ENCODE results near the gene ABCG1. TPM values are rescaled to one million over a fixed set of nuclear protein-coding genes. Genes with fewer than 3 reads are reported as not detected.

The ABCG1 gene
- total RNA-seq, 1 donor from 2014 or later: 11.1 TPM

GRCh38 chr21:42294273-42294880 is 75.4 kb downstream of the ABCG1 start:
- intact Hi-C loops (cut with micrococcal nuclease): no loop called here
- ATAC-seq (no peak), DNase-seq (no peak)

GRCh38 chr21:42295845-42296244 is 76.9 kb downstream of the ABCG1 start:
- DNase-seq (no peak), ATAC-seq (no peak)
- intact Hi-C loops (cut with micrococcal nuclease): no loop called here

GRCh38 chr21:42296501-42296900 is 77.6 kb downstream of the ABCG1 start:
- DNase-seq: no peak
- ATAC-seq: no peak
- intact Hi-C loops (cut with micrococcal nuclease): no loop called here

GRCh38 chr21:42297377-42297776 is 78.4 kb downstream of the ABCG1 start:
- no peak for DNase-seq
- ATAC-seq: no peak
- intact Hi-C loops (cut with micrococcal nuclease): no loop called here

- no peak for ATAC-seq
- no peak for DNase-seq
- intact Hi-C loops (cut with micrococcal nuclease): no loop called here
These were observed 79.3 kb downstream of the ABCG1 start for GRCh38 chr21:42298237-42298636.

GRCh38 chr21:42298657-42299056 is 79.7 kb downstream of the ABCG1 start:
- DNase-seq (no peak), ATAC-seq (no peak)
- intact Hi-C loops (cut with micrococcal nuclease): no loop called here

- peak; percentile 63 for DNase-seq
- peak; percentile 70 for ATAC-seq
- intact Hi-C loops (cut with micrococcal nuclease): no loop called here
These were observed 80.5 kb downstream of the ABCG1 start for GRCh38 chr21:42299324-42300044.

GRCh38 chr21:42300045-42300583 is 81.2 kb downstream of the ABCG1 start:
- intact Hi-C loops (cut with micrococcal nuclease): no loop called here
- ATAC-seq: no peak
- no peak for DNase-seq

GRCh38 chr21:42300956-42301355 is 82.0 kb downstream of the ABCG1 start:
- ATAC-seq (no peak), DNase-seq (no peak)
- intact Hi-C loops (cut with micrococcal nuclease): no loop called here

GRCh38 chr21:42301371-42302075 is 82.6 kb downstream of the ABCG1 start:
- ATAC-seq: peak; percentile 54
- intact Hi-C loops (cut with micrococcal nuclease): no loop called here
- no peak for DNase-seq

GRCh38 chr21:42302076-42302650 is 83.2 kb downstream of the ABCG1 start:
- intact Hi-C loops (cut with micrococcal nuclease): no loop called here
- DNase-seq (no peak), ATAC-seq (no peak)

- intact Hi-C loops (cut with micrococcal nuclease): no loop called here
- no peak for ATAC-seq
- no peak for DNase-seq
These were observed 83.9 kb downstream of the ABCG1 start for GRCh38 chr21:42302794-42303193.

GRCh38 chr21:42303443-42303842 is 84.5 kb downstream of the ABCG1 start:
- ATAC-seq (no peak), DNase-seq (no peak)
- intact Hi-C loops (cut with micrococcal nuclease): no loop called here

- intact Hi-C loops (cut with micrococcal nuclease): no loop called here
- ATAC-seq: no peak
- DNase-seq: no peak
These were observed 85.9 kb downstream of the ABCG1 start for GRCh38 chr21:42304556-42305454.

GRCh38 chr21:42305707-42306147 is 86.8 kb downstream of the ABCG1 start:
- DNase-seq: no peak
- no peak for ATAC-seq
- intact Hi-C loops (cut with micrococcal nuclease): no loop called here

GRCh38 chr21:42306366-42307035 is 87.6 kb downstream of the ABCG1 start:
- ATAC-seq (no peak), DNase-seq (no peak)
- intact Hi-C loops (cut with micrococcal nuclease): no loop called here

GRCh38 chr21:42307106-42307505 is 88.2 kb downstream of the ABCG1 start:
- ATAC-seq (no peak), DNase-seq (no peak)
- intact Hi-C loops (cut with micrococcal nuclease): no loop called here

GRCh38 chr21:42308161-42308913 is 89.4 kb downstream of the ABCG1 start:
- ATAC-seq (no peak), DNase-seq (no peak)
- intact Hi-C loops (cut with micrococcal nuclease): no loop called here
